Measurements from ENCODE around the gene CLK3.

The CLK3 gene

GRCh38 chr15:74676801-74677200, 61.2 kb downstream of the CLK3 start:
- Histone ChIP-seq H2AFZ (no peak overlapping the region), H3K36me3 (ENCODE audit: control insufficient read depth, insufficient read depth, low read length) (no peaks in the 10 kb centered on the region), H3K27me3 (ENCODE audit: control insufficient read depth, insufficient read depth, low read length) (no peaks in the 10 kb centered on the region), H3K27ac (no peak overlapping the region), H3K9ac (no peak overlapping the region), H3K79me2 (no peaks in the 10 kb centered on the region), H3K4me1 (no peaks in the 10 kb centered on the region), H3K4me3 (ENCODE audit: low read depth, low read length) (no peak overlapping the region), H3K9me3 (ENCODE audit: control insufficient read depth, low read length) (no peaks in the 10 kb centered on the region), H3K4me2 (ENCODE audit: low read length) (no peak overlapping the region)
- TF ChIP-seq CTCF (IDR thresholded peaks at IDR 0.05), result no peak

All from parathyroid adenoma (tissue), 2 donors.